ENCODE results near the gene DDB1. TPM values are rescaled to one million over a fixed set of nuclear protein-coding genes. Genes with fewer than 3 reads are reported as not detected.
A peak's percentile ranks its signal among the peaks of the same experiment; 100 is the strongest.

The DDB1 gene
- 328 and 389 TPM in 2 replicates for total RNA-seq

- DNase-seq: peak; percentile 94
Measured at GRCh38 chr11:61332797-61333549, at the start of gene DDB1, which contains the start of gene TKFC. TSS of gene DDB1 (minus strand) at chr11:61333105. CDS start at chr11:61332968, 137 bp downstream. TSS of gene TKFC (plus strand) at chr11:61333228. CDS start at chr11:61334729, 1,501 bp downstream.

DNA sequence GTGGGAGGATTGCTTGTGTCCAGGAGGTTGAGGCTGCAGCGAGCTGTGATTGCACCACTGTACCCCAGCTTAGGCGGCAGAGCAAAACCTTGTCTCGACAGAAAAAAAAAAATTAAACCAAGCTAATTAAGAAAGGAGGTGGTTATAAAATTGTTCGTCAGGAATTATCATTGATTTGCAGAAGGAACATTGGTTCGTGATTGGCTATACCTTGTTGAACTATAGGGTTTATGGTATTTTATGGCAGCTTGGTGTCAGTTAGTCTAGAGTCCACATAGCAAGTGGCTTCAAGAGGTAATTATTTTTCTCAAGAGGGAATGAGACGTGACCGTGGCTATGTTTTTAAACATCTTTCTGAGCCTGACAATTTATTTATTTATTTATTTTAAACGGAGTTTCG lies 48.0 kb upstream of the DDB1 start:
- DNase-seq: no peak

- DNase-seq: no peak
Measured at GRCh38 chr11:61378713-61379313, 45.9 kb upstream of the DDB1 start.

GRCh38 chr11:61377461-61378160 lies 44.7 kb upstream of the DDB1 start:
- DNase-seq: no peak

DNA sequence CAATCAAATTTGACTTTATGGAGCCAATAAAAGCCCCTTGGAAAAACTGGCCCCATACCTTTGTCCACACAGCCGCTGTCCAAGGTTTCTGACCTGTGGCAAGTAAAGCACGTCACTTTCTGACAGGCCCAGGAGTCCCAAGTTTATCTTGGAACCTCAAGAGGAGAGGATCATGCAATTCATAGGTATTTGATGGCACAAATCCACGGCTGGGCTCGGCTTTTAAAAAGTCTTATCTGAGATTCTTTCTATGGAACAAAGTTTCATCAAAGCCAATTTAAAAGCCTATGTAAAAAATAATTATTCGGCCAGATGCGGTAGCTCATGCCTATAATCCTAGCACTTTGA lies 42.8 kb upstream of the DDB1 start:
- DNase-seq: no peak

GRCh38 chr11:61372659-61373420 lies 39.9 kb upstream of the DDB1 start:
- DNase-seq: no peak

- no peak for DNase-seq
Measured at GRCh38 chr11:61370349-61371005, 37.6 kb upstream of the DDB1 start.

GRCh38 chr11:61369372-61370348 lies 36.8 kb upstream of the DDB1 start:
- no peak for DNase-seq

DNA sequence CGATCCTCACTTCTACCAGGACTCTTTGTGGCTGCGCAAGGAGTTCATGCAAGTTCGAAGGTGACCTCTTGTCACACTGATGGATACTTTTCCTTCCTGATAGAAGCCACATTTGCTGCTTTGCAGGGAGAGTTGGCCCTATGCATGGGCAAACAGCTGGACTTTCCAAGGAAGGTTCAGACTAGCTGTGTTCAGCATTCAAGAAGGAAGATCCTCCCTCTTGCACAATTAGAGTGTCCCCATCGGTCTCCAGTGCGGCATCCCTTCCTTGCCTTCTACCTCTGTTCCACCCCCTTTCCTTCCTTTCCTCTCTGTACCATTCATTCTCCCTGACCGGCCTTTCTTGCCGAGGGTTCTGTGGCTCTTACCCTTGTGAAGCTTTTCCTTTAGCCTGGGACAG lies 35.7 kb upstream of the DDB1 start:
- DNase-seq: no peak

GRCh38 chr11:61367406-61367805 lies 34.5 kb upstream of the DDB1 start:
- no peak for DNase-seq

- DNase-seq: no peak
Measured at GRCh38 chr11:61364012-61364675, 31.2 kb upstream of the DDB1 start.

- peak; percentile 69 for DNase-seq
Measured at GRCh38 chr11:61362542-61362875, 29.6 kb upstream of the DDB1 start.

DNA sequence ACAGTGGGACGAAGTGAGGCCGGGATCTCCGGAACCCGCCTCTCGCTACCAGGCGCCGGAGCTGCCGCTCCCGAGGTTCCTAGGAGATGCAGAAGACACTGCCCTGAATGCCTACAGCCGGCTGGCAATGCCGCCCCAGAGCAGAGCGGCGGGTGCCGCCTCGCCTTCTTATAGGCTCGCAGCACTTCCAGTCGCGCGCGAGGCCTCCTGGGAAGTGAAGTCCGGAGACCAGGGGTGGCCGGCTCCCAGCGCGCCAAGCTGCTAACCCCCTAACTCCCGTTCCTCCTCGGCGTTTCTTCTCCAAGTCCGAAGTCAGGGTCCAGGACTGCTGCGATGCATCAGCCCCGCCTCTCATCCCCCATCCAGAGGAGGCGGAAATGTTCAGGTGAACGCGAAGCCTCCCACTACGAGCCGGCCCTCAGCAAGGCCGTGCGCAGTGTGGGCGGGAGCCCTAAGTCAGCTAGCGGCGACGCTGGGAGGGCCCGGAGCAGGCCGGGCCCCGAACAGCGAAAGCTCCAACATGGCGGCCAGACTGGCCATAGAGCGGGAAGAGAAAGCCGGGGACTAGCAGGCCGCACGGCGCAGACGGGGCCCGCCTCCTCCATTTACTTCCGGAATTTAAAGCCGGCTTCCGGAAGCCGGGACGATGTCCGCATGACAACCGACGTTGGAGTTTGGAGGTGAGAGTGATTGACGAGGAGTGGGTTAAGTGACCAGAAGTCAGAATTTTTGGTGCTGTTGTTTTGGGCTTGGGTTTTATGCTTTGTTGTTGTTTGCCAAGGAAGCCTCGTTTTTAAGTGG lies 29.0 kb upstream of the DDB1 start, which contains the start of the genes CYB561A3 and TMEM138:
CYB561A3 (minus strand) TSS at position 142 of the 801 bp plus-strand sequence. CDS start 5,169 bp downstream, outside the sequence.
TMEM138 (plus strand) TSS at position 634 of the 801 bp plus-strand sequence. CDS start 2,017 bp downstream, outside the sequence.
- DNase-seq: peak; percentile 94

- DNase-seq: peak; percentile 13
Measured at GRCh38 chr11:61361237-61361740, 28.4 kb upstream of the DDB1 start.

DNA sequence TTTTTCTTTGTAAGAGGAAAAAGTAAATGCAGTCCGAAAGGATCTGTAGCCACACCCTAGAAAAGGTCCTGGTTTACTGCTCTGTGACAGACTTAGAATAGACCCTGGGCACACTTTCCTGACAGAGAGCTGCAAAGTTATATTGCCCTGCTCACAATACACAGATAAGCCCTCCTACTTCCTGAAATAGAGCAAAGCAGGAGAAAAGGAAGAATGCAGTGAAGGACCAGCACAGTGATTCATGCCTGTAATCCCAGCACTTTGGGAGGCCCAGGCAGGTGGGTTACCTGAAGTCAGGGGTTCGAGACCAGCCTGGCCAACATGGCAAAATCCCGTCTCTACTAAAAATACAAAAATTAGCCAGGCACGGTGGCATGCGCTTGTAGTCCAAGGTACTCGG lies 26.6 kb upstream of the DDB1 start:
- DNase-seq: peak; percentile 35

DNA sequence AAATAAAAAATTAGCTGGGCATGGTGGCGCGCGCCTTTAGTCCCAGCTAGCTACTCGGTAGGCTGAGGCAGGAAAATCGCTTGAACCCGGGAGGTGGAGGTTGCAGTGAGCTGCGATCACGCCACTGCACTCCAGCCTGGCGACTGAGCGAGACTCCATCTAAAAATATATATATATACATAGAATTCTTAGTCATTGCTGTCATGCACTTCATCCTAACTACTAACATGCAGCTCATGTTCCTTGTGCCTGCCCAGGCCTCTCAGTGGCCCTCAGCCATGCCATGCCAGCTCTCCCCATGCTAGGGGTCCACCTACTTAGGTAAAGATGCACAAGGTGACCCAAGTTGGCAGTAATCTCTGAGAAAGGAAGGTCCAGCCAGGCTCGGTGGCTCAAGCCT lies 25.7 kb upstream of the DDB1 start:
- DNase-seq: no peak

DNA sequence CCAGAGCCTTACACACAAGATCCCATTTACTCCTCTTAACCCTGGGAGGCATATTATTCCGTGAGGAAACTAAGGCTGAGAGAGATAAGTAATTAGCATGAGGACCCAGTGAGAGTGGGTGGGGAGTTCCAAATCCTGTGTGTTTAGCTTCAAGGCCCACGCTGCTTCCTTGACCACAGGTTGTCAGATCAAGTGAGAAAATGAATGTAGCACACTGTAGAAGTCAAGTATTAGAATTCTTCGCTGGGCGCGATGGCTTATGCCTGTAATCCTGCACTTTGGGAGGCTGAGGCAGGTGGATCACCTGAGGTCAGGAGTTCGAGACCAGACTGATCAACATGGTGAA lies 25.0 kb upstream of the DDB1 start:
- DNase-seq: no peak

- no peak for DNase-seq
Measured at GRCh38 chr11:61357233-61357893, 24.5 kb upstream of the DDB1 start.

DNA sequence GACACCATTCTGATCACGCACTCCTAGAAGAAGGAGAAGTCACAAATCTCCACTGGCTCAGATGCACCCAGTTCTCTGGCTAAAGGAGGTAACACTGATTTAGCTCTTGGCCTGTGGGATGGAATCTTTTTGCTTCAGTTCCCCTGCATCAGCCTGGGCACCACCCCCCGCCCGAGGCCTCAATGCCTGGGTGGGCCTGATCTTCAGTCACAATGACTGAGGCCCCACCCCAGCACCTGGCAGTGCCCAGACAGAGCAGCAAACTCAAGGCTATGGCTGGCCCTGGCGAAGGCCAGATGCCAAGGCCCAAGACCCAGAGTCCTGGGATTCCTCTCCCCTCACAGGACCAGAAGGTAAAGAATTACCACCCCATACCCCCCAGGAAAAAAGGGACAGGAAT lies 23.8 kb upstream of the DDB1 start:
- DNase-seq: no peak

All from dermis blood vessel endothelial cell (primary cell).